BE2C (cell line): ENCODE results near the gene KRTAP12-2.
"Not testable (repeated sequence)": the region's sequence is repeated elsewhere in the genome, so short reads cannot be mapped to it uniquely, and the experiment has no call there.

Experiments
- DNase-seq: peaks from one replicate; pipeline ENCODE4 v3.0.0-alpha.2; 2020
- H3K27me3 ChIP-seq: fragments of 250-450 bp; sonication (Bioruptor Pico); 2 replicates; pipeline ENCODE4 v1.5.1; 2020; ENCODE audit warnings: mild to moderate bottlenecking
- H3K36me3 ChIP-seq: fragments of 250-450 bp; sonication (Bioruptor Pico); 2 replicates; pipeline ENCODE4 v1.5.1; 2020; ENCODE audit warnings: mild to moderate bottlenecking
- H3K4me1 ChIP-seq: fragments of 250-450 bp; sonication (Bioruptor Pico); 2 replicates; pipeline ENCODE4 v1.5.1; 2020
- H3K4me3 ChIP-seq: 2 replicates; pipeline ENCODE4 v1.5.1; 2011; ENCODE audit warnings: low read depth, low read length
- H3K9me3 ChIP-seq: fragments of 250-450 bp; sonication (Bioruptor Pico); 2 replicates; pipeline ENCODE4 v1.5.1; 2020
- TF ChIP-seq, protein P1 (sequence below): IDR thresholded peaks from 2 replicates; pipeline ENCODE4 v1.5.1; 2012; ENCODE audit warnings: mild to moderate bottlenecking, low read depth, low read length

Gene KRTAP12-2

DNA sequence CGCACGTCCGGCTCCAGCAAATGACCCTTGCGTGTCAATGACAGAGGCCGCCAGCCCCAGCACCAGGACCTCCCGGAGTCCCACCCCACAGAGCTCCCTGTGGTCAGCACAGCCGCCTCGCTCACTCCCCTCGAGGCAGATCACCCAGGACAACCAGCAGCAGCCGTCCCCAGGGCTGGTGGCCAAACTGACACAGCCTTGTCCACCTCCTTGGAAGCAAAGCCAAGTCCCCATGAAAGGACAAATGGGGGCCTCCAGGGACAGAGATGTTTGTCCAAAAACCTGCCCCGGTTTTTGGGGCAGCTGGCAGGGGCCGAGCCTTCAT is 27.4 kb downstream of the KRTAP12-2 start:
- no peaks in the 10 kb centered on the region for H3K36me3 ChIP-seq
- peaks cover 3% of the 10 kb centered on the region; the same call in 1 of the 2 replicates for H3K9me3 ChIP-seq
- H3K27me3 ChIP-seq, result no peaks in the 10 kb centered on the region
- H3K4me3 ChIP-seq, result no peak overlapping the region
- H3K4me1 ChIP-seq, result no peaks in the 10 kb centered on the region
- DNase-seq, result no peak
- TF ChIP-seq, protein P1, sequence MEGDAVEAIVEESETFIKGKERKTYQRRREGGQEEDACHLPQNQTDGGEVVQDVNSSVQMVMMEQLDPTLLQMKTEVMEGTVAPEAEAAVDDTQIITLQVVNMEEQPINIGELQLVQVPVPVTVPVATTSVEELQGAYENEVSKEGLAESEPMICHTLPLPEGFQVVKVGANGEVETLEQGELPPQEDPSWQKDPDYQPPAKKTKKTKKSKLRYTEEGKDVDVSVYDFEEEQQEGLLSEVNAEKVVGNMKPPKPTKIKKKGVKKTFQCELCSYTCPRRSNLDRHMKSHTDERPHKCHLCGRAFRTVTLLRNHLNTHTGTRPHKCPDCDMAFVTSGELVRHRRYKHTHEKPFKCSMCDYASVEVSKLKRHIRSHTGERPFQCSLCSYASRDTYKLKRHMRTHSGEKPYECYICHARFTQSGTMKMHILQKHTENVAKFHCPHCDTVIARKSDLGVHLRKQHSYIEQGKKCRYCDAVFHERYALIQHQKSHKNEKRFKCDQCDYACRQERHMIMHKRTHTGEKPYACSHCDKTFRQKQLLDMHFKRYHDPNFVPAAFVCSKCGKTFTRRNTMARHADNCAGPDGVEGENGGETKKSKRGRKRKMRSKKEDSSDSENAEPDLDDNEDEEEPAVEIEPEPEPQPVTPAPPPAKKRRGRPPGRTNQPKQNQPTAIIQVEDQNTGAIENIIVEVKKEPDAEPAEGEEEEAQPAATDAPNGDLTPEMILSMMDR, result no peak

DNA sequence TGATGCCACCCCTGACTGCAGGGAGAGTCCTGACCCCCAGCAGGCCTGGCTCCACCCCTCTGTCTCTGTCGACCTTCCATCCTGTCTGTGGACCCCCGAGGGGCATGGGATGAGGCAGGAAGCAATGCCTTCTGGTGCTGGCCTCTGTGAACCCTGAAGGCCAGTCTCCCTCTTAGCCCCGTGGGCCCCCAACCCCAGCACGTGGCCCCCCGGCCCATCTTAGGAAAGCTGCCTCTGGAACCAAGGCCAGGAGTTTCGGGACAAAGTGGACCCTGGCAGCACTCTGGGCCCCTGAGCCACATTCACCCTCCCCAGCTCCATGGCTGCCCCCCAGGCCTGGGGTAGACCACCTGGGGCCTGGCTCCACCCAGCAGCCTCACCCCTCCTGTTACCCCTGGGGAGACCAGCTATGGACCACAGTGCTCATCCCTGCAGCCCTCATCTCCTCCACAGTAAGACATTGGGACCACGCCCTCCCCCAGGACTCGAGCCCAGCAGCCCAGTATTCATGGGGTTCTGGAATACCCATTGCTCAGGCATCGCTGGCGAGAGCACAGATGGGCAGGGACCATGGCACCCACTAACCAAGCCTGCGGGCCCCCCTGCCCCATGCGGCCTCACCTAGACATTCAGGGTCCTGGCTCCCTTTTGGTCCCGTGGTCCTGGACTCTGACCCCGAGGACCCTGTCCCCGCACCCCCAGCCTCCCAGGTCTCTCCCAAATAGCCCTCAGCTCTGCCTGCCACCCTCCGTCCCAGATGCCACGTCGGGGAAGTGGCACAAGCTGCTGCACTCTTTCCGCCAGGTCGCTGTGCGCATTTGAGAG is 28.0 kb downstream of the KRTAP12-2 start:
- not testable (repeated sequence) for H3K27me3 ChIP-seq, H3K9me3 ChIP-seq

DNA sequence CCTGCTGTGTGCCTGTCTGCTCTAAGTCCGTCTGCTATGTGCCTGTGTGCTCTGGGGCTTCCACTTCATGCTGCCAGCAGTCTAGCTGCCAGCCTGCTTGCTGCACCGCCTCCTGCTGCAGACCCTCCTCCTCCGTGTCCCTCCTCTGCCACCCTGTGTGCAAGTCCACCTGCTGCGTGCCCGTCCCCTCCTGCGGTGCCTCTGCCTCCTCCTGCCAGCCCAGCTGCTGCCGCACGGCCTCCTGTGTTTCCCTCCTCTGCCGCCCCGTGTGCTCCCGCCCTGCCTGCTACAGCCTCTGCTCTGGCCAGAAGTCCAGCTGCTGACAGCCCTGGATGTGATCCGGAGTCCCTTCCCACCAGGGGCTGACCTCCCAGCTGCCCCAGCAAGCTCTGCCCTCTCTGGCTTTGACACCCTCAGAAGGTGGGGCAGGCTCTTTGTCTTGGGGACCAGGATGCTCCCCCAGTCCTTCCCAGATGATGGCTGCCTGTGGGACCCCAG is 28.8 kb downstream of the KRTAP12-2 start:
- not testable (repeated sequence) for DNase-seq, H3K4me1 ChIP-seq, H3K36me3 ChIP-seq

More for the DNA sequence above, 28.0 kb downstream of the KRTAP12-2 start:
- not testable (repeated sequence) for H3K36me3 ChIP-seq, H3K4me3 ChIP-seq, H3K4me1 ChIP-seq, DNase-seq

DNA sequence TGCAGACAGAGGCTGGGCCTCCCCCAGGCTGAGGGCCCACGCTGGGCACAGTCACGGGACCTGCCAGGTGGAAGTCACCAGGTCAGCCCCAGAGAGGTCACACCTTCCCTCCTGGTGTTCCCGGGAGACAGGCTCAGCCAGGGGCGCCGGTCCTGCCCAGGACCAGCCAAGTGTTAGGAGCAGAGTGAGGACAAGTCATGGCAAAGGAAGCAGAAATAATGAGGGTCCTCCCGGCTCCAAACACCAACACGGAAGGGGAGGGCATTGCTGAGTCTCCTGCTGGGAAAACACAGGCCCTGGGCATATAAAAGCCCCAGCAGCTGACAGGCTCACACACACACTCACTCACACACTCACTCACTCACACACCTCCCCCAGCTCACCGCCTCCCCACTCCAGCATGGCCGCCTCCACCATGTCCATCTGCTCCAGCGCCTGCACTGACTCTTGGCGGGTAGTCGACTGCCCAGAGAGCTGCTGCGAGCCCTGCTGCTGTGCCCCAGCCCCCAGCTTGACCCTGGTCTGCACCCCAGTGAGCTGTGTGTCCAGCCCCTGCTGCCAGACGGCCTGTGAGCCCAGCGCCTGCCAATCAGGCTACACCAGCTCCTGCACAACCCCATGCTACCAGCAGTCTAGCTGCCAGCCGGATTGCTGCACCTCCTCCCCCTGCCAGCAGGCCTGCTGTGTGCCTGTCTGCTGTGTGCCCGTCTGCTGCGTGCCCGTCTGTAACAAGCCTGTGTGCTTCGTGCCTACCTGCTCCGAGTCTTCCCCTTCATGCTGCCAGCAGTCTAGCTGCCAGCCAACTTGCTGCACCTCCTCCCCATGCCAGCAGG is 29.5 kb downstream of the KRTAP12-2 start, which contains the start of gene KRTAP10-10:
Gene KRTAP10-10, plus strand, starts transcription at position 339 of the 833 bp plus-strand sequence. Its CDS starts 62 bp downstream, at position 401.
- TF ChIP-seq, protein P1, result no peak
- H3K4me1 ChIP-seq, result no peaks in the 10 kb centered on the region
- H3K27me3 ChIP-seq, result no peaks in the 10 kb centered on the region
- no peaks in the 10 kb centered on the region for H3K36me3 ChIP-seq
- DNase-seq, result no peak
- H3K4me3 ChIP-seq, result no peak within 1 kb of the TSS
- peaks cover 3% of the 10 kb centered on the region; the same call in 1 of the 2 replicates for H3K9me3 ChIP-seq

More for the DNA sequence above, 28.8 kb downstream of the KRTAP12-2 start:
- H3K27me3 ChIP-seq, H3K4me3 ChIP-seq, H3K9me3 ChIP-seq: not testable (repeated sequence)

DNA sequence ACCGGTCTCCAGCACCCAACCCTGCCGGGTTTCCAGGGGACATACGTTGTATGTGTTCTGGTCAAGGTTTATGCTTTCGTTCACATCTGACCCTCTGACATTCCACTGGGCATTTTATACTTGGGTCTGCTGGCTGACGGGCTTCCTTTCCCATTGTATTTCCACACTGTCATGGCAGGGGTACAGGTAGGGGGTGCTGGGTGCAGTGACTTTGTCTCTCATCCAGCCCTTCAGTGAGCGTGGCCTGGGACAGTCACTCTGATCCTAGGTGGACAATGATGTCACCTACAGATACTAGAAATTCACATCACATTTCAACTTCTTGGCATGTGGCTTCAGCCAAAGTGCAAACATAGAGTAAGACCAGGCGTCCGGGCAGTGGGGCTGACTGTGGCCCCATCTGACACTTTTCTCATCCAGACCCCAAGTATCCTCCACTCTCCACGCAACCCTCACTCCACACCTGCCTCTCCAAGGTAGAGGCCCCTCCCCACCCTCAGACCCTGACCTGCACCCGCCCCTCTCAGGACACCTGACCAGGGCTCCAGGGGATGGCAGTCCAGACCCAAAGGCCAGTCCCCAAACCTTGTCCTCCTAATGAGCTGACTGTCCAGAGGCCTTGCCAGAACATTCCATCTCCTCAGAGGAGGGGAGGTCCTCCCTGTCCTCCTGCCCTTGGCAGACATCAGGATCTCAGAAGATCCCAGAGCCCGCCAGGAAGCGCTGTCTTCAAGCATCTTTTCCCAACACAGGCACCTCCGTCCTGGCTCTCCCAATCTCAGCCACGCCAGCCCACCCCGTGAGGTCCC is 30.3 kb downstream of the KRTAP12-2 start:
- H3K4me1 ChIP-seq, result no peaks in the 10 kb centered on the region

DNA sequence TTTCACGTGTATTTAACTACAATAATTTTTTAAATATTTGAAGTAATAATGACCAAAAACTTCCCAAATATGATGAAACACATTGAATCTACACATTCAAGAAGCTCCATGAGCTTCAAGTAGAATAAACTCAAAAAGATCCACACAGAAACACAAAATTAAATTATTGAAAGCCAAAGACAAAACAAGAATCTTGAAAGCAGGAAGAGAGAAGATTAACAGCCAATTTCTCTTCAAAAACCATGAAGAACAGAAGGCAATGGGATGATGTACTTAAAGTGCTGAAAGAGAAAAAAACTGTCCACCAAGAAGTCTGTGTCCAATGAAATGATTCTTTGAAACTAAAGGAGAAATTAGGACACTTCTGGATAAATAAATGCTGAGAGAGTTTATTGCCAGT is 34.7 kb downstream of the KRTAP12-2 start:
- Histone ChIP-seq H3K27me3 (no peaks in the 10 kb centered on the region), H3K36me3 (no peaks in the 10 kb centered on the region), H3K4me1 (no peaks in the 10 kb centered on the region), H3K9me3 (no peaks in the 10 kb centered on the region; the same call in 1 of the 2 replicates), H3K4me3 (no peak overlapping the region)
- DNase-seq, result no peak
- TF ChIP-seq, protein P1, result no peak

More for the DNA sequence above, 30.3 kb downstream of the KRTAP12-2 start:
- DNase-seq, result no peak
- H3K27me3 ChIP-seq, result no peaks in the 10 kb centered on the region
- TF ChIP-seq, protein P1, result no peak
- H3K36me3 ChIP-seq, result no peaks in the 10 kb centered on the region
- no peak overlapping the region for H3K4me3 ChIP-seq
- H3K9me3 ChIP-seq, result peaks cover 3% of the 10 kb centered on the region
